Measurements from ENCODE around the gene TP73. TPM values are rescaled to one million over a fixed set of nuclear protein-coding genes. Genes with fewer than 3 reads are reported as not detected.
A peak's percentile ranks its signal among the peaks of the same experiment; 100 is the strongest.

Gene TP73
- total RNA-seq, 1 experiment from 2014 or later, result 6.9 TPM

DNA sequence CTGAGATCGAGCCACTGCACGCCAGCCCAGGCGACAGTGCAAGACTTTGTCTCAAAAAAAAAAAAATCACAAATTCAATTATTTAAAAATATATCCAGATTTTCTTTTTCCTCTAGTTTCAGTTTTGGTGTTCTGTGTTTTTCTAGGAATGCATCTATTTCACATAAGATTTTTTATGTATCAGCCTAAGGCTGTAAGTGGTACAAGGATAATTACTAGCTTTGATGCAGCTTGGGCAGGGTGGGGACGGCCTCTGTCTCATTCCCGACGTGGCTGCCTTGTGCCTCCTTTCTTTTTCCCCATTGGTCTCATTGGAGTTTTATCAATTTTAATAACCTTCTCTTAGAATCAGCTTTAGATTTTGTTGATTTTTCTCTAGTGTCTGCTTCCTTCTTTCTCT lies 106.8 kb downstream of the TP73 start:
- no peaks in the 10 kb centered on the region for H3K9me3 ChIP-seq (ENCODE audit: insufficient read depth, low read depth)
- no peaks in the 10 kb centered on the region for H3K9me2 ChIP-seq (ENCODE audit: insufficient read depth)
- H3K36me3 ChIP-seq (ENCODE audit: low read depth), result no peaks in the 10 kb centered on the region
- no peak overlapping the region for H3K4me2 ChIP-seq
- no peaks in the 10 kb centered on the region for H3K79me2 ChIP-seq (ENCODE audit: low read depth)
- ChIA-PET CTCF (interaction anchor here (0.6 kb wide), 1 partner anchor 531 kb away, joined by 3 read pairs; no protein-coding TSS in a partner anchor), POLR2A (ENCODE audit: unreplicated experiment) (no interaction called here)
- no peak overlapping the region for H2AFZ ChIP-seq
- H3K27ac ChIP-seq, result no peak overlapping the region
- H3K4me1 ChIP-seq (replicated peaks; ENCODE audit: insufficient read depth), result no peaks in the 10 kb centered on the region
- TF ChIP-seq, protein P1, sequence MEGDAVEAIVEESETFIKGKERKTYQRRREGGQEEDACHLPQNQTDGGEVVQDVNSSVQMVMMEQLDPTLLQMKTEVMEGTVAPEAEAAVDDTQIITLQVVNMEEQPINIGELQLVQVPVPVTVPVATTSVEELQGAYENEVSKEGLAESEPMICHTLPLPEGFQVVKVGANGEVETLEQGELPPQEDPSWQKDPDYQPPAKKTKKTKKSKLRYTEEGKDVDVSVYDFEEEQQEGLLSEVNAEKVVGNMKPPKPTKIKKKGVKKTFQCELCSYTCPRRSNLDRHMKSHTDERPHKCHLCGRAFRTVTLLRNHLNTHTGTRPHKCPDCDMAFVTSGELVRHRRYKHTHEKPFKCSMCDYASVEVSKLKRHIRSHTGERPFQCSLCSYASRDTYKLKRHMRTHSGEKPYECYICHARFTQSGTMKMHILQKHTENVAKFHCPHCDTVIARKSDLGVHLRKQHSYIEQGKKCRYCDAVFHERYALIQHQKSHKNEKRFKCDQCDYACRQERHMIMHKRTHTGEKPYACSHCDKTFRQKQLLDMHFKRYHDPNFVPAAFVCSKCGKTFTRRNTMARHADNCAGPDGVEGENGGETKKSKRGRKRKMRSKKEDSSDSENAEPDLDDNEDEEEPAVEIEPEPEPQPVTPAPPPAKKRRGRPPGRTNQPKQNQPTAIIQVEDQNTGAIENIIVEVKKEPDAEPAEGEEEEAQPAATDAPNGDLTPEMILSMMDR (conservative IDR thresholded peaks at IDR 0.05), result no peak
- TF ChIP-seq EZH2 (IDR thresholded peaks at IDR 0.05; ENCODE audit: low read depth), result no peak
- intact Hi-C loops (cut with micrococcal nuclease; ENCODE audit: unreplicated experiment), result no loop called here
- no peaks in the 10 kb centered on the region for H4K20me1 ChIP-seq (ENCODE audit: insufficient read depth)
- H3K27me3 ChIP-seq (ENCODE audit: insufficient read depth, low read depth), result peaks cover 89% of the 10 kb centered on the region
- no TSS peak for BruUV-seq (replicated peaks)
- H3F3A ChIP-seq (ENCODE audit: insufficient read depth, low read depth), result no peaks in the 10 kb centered on the region
- DNase-seq, result no peak
- no peak overlapping the region for H3K4me3 ChIP-seq

DNA sequence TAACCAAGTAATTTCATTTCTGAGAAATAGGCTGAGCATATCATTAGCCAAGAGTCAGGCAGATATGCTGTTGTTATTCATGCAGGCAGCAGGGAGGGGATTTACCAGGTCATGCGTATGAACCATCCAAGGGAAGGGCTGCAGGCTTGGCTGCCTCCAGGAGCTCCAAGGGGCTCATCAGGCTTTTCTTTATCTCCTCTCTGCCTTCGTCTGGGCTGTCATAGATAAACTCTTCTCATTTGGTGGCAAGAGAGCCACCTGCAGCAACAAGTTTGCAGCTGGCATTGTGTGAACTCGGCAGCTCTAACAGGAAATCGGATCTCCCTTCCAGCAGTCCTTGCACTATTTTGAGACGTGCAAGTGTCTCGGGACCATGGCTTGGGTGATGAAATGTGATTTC lies 107.5 kb downstream of the TP73 start:
- DNase-seq, result no peak

GRCh38 chr1:3761296-3762010 lies 109.1 kb downstream of the TP73 start:
- Histone ChIP-seq H3K79me2 (ENCODE audit: low read depth) (no peaks in the 10 kb centered on the region), H2AFZ (no peak overlapping the region), H3K4me2 (no peak overlapping the region), H3K27me3 (ENCODE audit: insufficient read depth, low read depth) (peaks cover 89% of the 10 kb centered on the region), H3K36me3 (ENCODE audit: low read depth) (no peaks in the 10 kb centered on the region), H4K20me1 (ENCODE audit: insufficient read depth) (no peaks in the 10 kb centered on the region), H3K9me3 (ENCODE audit: insufficient read depth, low read depth) (no peaks in the 10 kb centered on the region), H3K9me2 (ENCODE audit: insufficient read depth) (no peaks in the 10 kb centered on the region), H3K4me3 (no peak overlapping the region), H3K27ac (no peak overlapping the region), H3F3A (ENCODE audit: insufficient read depth, low read depth) (no peaks in the 10 kb centered on the region), H3K4me1 (replicated peaks; ENCODE audit: insufficient read depth) (no peaks in the 10 kb centered on the region)
- no peak for TF ChIP-seq EZH2 (IDR thresholded peaks at IDR 0.05; ENCODE audit: low read depth)
- TF ChIP-seq, protein P1 (conservative IDR thresholded peaks at IDR 0.05), result no peak
- ChIA-PET POLR2A (ENCODE audit: unreplicated experiment) (no interaction called here), CTCF (no interaction called here)
- no TSS peak for BruUV-seq (replicated peaks)
- peak in 1 of 2 experiments; percentile 12 for DNase-seq
- intact Hi-C loops (cut with micrococcal nuclease; ENCODE audit: unreplicated experiment), result no loop called here

More for the DNA sequence above, 107.5 kb downstream of the TP73 start:
- CTCF ChIA-PET, result interaction anchor here (0.6 kb wide), 1 partner anchor 531 kb away, joined by 3 read pairs; no protein-coding TSS in a partner anchor
- H3K4me3 ChIP-seq, result no peak overlapping the region
- no peak overlapping the region for H3K27ac ChIP-seq
- intact Hi-C loops (cut with micrococcal nuclease; ENCODE audit: unreplicated experiment), result no loop called here
- peaks cover 89% of the 10 kb centered on the region for H3K27me3 ChIP-seq (ENCODE audit: insufficient read depth, low read depth)
- no peaks in the 10 kb centered on the region for H4K20me1 ChIP-seq (ENCODE audit: insufficient read depth)
- no peaks in the 10 kb centered on the region for H3K9me3 ChIP-seq (ENCODE audit: insufficient read depth, low read depth)
- H3K4me1 ChIP-seq (replicated peaks; ENCODE audit: insufficient read depth), result no peaks in the 10 kb centered on the region
- no peaks in the 10 kb centered on the region for H3K9me2 ChIP-seq (ENCODE audit: insufficient read depth)
- no peak overlapping the region for H3K4me2 ChIP-seq
- H2AFZ ChIP-seq, result no peak overlapping the region
- H3F3A ChIP-seq (ENCODE audit: insufficient read depth, low read depth), result no peaks in the 10 kb centered on the region
- no TSS peak for BruUV-seq (replicated peaks)
- no peaks in the 10 kb centered on the region for H3K36me3 ChIP-seq (ENCODE audit: low read depth)
- TF ChIP-seq, protein P1 (conservative IDR thresholded peaks at IDR 0.05), result no peak
- no peak for TF ChIP-seq EZH2 (IDR thresholded peaks at IDR 0.05; ENCODE audit: low read depth)
- H3K79me2 ChIP-seq (ENCODE audit: low read depth), result no peaks in the 10 kb centered on the region
- POLR2A ChIA-PET (ENCODE audit: unreplicated experiment), result no interaction called here
